ENCODE measurements around the gene PCDHGC3. TPM values are rescaled to one million over a fixed set of nuclear protein-coding genes. Genes with fewer than 3 reads are reported as not detected.

Gene PCDHGC3
- total RNA-seq, 1 donor from 2014 or later = 14.7 TPM

DNA sequence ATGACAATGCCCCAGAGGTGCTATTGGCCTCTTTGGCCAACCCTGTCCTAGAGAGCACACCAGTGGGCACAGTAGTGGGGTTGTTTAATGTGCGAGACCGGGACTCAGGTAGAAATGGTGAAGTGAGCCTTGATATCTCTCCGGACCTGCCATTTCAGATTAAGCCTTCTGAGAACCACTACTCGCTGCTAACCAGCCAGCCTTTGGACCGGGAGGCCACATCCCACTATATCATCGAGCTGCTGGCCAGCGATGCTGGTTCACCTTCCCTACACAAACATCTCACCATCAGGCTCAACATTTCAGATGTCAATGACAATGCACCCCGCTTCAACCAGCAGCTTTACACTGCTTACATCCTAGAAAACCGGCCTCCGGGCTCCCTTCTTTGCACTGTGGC, 14.5 kb downstream of the PCDHGC3 start:
- H3K27ac Mint-ChIP-seq = no peak overlapping the region

GRCh38 chr5:141490771-141491170, 15.0 kb downstream of the PCDHGC3 start:
- TF ChIP-seq EZH2 (IDR thresholded peaks at IDR 0.05) (no peak), EZH2phosphoT487 (IDR thresholded peaks at IDR 0.05) (no peak)
- TF ChIP-seq, protein P1, sequence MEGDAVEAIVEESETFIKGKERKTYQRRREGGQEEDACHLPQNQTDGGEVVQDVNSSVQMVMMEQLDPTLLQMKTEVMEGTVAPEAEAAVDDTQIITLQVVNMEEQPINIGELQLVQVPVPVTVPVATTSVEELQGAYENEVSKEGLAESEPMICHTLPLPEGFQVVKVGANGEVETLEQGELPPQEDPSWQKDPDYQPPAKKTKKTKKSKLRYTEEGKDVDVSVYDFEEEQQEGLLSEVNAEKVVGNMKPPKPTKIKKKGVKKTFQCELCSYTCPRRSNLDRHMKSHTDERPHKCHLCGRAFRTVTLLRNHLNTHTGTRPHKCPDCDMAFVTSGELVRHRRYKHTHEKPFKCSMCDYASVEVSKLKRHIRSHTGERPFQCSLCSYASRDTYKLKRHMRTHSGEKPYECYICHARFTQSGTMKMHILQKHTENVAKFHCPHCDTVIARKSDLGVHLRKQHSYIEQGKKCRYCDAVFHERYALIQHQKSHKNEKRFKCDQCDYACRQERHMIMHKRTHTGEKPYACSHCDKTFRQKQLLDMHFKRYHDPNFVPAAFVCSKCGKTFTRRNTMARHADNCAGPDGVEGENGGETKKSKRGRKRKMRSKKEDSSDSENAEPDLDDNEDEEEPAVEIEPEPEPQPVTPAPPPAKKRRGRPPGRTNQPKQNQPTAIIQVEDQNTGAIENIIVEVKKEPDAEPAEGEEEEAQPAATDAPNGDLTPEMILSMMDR (IDR thresholded peaks at IDR 0.05) = no peak
- Histone ChIP-seq H3K27me3 (peaks cover 78% of the 10 kb centered on the region), H3F3A (ENCODE audit: low read depth) (peaks cover 20% of the 10 kb centered on the region), H2AFZ (replicated peaks) (no peak overlapping the region), H3K36me3 (no peaks in the 10 kb centered on the region), H3K4me1 (peaks cover 27% of the 10 kb centered on the region), H3K9ac (no peak overlapping the region), H3K9me3 (ENCODE audit: low read depth) (no peaks in the 10 kb centered on the region), H3K27ac (no peak overlapping the region), H3K4me2 (no peak overlapping the region), H3K79me2 (ENCODE audit: low read depth) (peaks cover 19% of the 10 kb centered on the region), H3K4me3 (no peak overlapping the region), H4K20me1 (ENCODE audit: low read depth) (peaks cover 52% of the 10 kb centered on the region)
- peak overlapping the region; percentile 43 for H3K4me3 Mint-ChIP-seq
- no peak for DNase-seq (ENCODE audit: low spot score)
- peaks cover 58% of the 10 kb centered on the region for H3K9me3 Mint-ChIP-seq
- peaks cover 63% of the 10 kb centered on the region for H3K36me3 Mint-ChIP-seq
- H3K27ac Mint-ChIP-seq = no peak overlapping the region
- H3K4me1 Mint-ChIP-seq = peaks cover 38% of the 10 kb centered on the region
- H3K27me3 Mint-ChIP-seq (ENCODE audit: insufficient read depth, low read depth) = peaks cover 10% of the 10 kb centered on the region

More for the DNA sequence above, 14.5 kb downstream of the PCDHGC3 start:
- Mint-ChIP-seq H3K36me3 (peaks cover 68% of the 10 kb centered on the region), H3K4me3 (no peak overlapping the region), H3K4me1 (peaks cover 33% of the 10 kb centered on the region), H3K27me3 (ENCODE audit: insufficient read depth, low read depth) (peaks cover 10% of the 10 kb centered on the region), H3K9me3 (peaks cover 62% of the 10 kb centered on the region)
- Histone ChIP-seq H3F3A (ENCODE audit: low read depth) (peaks cover 19% of the 10 kb centered on the region), H4K20me1 (ENCODE audit: low read depth) (peaks cover 57% of the 10 kb centered on the region), H3K27ac (no peak overlapping the region), H3K79me2 (ENCODE audit: low read depth) (peaks cover 24% of the 10 kb centered on the region), H3K27me3 (peaks cover 83% of the 10 kb centered on the region), H3K4me3 (no peak overlapping the region), H3K9me3 (ENCODE audit: low read depth) (no peaks in the 10 kb centered on the region), H2AFZ (replicated peaks) (no peak overlapping the region), H3K4me2 (no peak overlapping the region), H3K4me1 (peaks cover 27% of the 10 kb centered on the region), H3K36me3 (no peaks in the 10 kb centered on the region), H3K9ac (no peak overlapping the region)
- DNase-seq (ENCODE audit: low spot score) = no peak
- TF ChIP-seq EZH2 (IDR thresholded peaks at IDR 0.05) (no peak), EZH2phosphoT487 (IDR thresholded peaks at IDR 0.05) (no peak)
- TF ChIP-seq, protein P1 (IDR thresholded peaks at IDR 0.05) = no peak

- peaks cover 70% of the 10 kb centered on the region for H3K27me3 ChIP-seq
These were observed 15.8 kb downstream of the PCDHGC3 start for GRCh38 chr5:141491323-141492167.

More at GRCh38 chr5:141491323-141492167, 15.8 kb downstream of the PCDHGC3 start:
- H3K4me1 Mint-ChIP-seq = peaks cover 43% of the 10 kb centered on the region
- peaks cover 60% of the 10 kb centered on the region for H3K36me3 Mint-ChIP-seq
- peak overlapping the region; percentile 40 for H3K4me3 ChIP-seq
- no peak overlapping the region for H3K4me3 Mint-ChIP-seq
- no peaks in the 10 kb centered on the region for H3K9me3 ChIP-seq (ENCODE audit: low read depth)
- peaks cover 8% of the 10 kb centered on the region for H3K27me3 Mint-ChIP-seq (ENCODE audit: insufficient read depth, low read depth)
- H3K27ac Mint-ChIP-seq = no peak overlapping the region
- peak; percentile 43 for TF ChIP-seq EZH2phosphoT487 (IDR thresholded peaks at IDR 0.05)
- TF ChIP-seq, protein P1 (IDR thresholded peaks at IDR 0.05) = no peak
- no peak for TF ChIP-seq EZH2 (IDR thresholded peaks at IDR 0.05)
- peak overlapping the region; percentile 79 for H3K4me2 ChIP-seq
- H3K79me2 ChIP-seq (ENCODE audit: low read depth) = peaks cover 11% of the 10 kb centered on the region
- H3K4me1 ChIP-seq = peaks cover 34% of the 10 kb centered on the region
- H4K20me1 ChIP-seq (ENCODE audit: low read depth) = peaks cover 46% of the 10 kb centered on the region
- no peak overlapping the region for H3K9ac ChIP-seq
- H3F3A ChIP-seq (ENCODE audit: low read depth) = peaks cover 20% of the 10 kb centered on the region
- H3K36me3 ChIP-seq = no peaks in the 10 kb centered on the region
- H2AFZ ChIP-seq (replicated peaks) = no peak overlapping the region
- H3K9me3 Mint-ChIP-seq = peaks cover 50% of the 10 kb centered on the region
- no peak overlapping the region for H3K27ac ChIP-seq
- DNase-seq (ENCODE audit: low spot score) = peak; percentile 37

Measured in neural progenitor cell (in vitro differentiated cells).